Cardiac muscle cell (in vitro differentiated cells and primary cell): Measurements from ENCODE around the gene TMEM222. TPM values are rescaled to one million over a fixed set of nuclear protein-coding genes. Genes with fewer than 3 reads are reported as not detected.

Experiments
- DNase-seq, 2 donors: peaks; one replicate each; pipeline versions ENCODE4 v3.0.0 to v3.0.0-alpha.2; 2010 to 2017; ENCODE audit warnings: low read depth in 1 of 2, low spot score in 1 of 2
- H3K27ac ChIP-seq: fragments of 200-600 bp; sonication (generic); 2 replicates; pipeline ENCODE4 v1.5.1; 2016
- H3K27me3 ChIP-seq: fragments of 200-600 bp; sonication (generic); 2 replicates; pipeline ENCODE4 v1.6.0; 2016; ENCODE audit warnings: control low read depth
- H3K36me3 ChIP-seq: fragments of 200-600 bp; sonication (generic); 2 replicates; pipeline ENCODE4 v1.5.1; 2016; ENCODE audit warnings: control low read depth
- H3K4me1 ChIP-seq: fragments of 200-600 bp; sonication (generic); 2 replicates; pipeline ENCODE4 v1.8.1; 2017; ENCODE audit warnings: low read depth, mild to moderate bottlenecking, mixed run types
- H3K4me3 ChIP-seq: fragments of 200-600 bp; sonication (generic); 2 replicates; pipeline ENCODE4 v1.5.1; 2016; ENCODE audit warnings: mild to moderate bottlenecking
- H3K9me3 ChIP-seq: fragments of 200-600 bp; sonication (generic); 2 replicates; pipeline ENCODE4 v1.5.1; 2017; ENCODE audit warnings: low read depth, mild to moderate bottlenecking, control low read depth
- polyA plus RNA-seq: library from polyadenylated mRNA; unstranded; fragments of >200 nt; fragmentation: Nextera tagmentation; extraction: Ambion mirVana; gene quantifications from 2 replicates; pipeline ENCODE4 v1.2.1, GENCODE V29; 2016
- total RNA-seq: library from RNA; depleted of rRNA; stranded (reverse); fragments of >200 nt; gene quantifications from 2 replicates; pipeline ENCODE4 v1.2.3, GENCODE V29; 2016
- TF ChIP-seq, protein P1 (sequence below): IDR thresholded peaks from 2 replicates; pipeline ENCODE4 v1.5.1; 2012; ENCODE audit warnings: low read depth, mild to moderate bottlenecking, low read length

TMEM222 gene
- total and polyA plus RNA-seq, 2 experiments from 2014 or later, result 39.6 to 55.2 TPM

DNA sequence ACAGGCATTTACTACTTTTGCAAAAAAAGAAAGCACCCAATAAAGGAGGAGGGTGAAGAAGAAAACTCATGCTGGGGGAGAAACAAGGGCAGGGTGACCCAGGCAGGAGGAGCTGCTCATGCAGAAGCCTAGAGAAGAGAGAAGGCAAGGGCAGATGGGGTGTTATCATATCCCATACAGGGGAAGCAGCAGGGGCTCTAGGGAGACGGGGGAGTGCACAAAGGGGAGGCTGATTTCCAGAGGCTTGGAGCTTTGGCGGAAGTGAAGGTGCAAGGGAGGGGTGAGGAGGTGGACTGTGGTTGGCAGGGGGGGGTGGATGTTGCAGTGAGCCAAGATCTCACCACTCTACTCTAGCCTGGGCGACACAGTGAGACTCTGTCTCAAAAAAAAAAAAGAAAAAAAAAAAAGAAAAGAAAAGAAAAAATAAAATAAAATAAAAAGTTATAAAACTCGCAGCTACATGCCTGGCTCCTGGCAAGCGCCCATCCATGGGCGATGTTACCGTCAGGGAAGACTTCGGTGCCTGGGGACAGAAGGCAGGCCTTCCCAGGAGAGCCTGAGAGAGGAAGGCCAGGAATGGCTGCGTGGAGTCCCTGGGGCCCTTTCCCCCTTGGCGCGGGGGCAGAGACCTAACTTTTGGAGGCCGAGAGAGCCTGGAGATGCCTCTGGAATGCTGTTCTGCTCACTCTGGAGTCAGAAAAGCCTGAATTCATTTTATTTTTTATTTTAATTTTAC lies 56.0 kb downstream of the TMEM222 start:
- peaks cover 6% of the 10 kb centered on the region for H3K27me3 ChIP-seq
- no peaks in the 10 kb centered on the region for H3K9me3 ChIP-seq
- no peak for DNase-seq

DNA sequence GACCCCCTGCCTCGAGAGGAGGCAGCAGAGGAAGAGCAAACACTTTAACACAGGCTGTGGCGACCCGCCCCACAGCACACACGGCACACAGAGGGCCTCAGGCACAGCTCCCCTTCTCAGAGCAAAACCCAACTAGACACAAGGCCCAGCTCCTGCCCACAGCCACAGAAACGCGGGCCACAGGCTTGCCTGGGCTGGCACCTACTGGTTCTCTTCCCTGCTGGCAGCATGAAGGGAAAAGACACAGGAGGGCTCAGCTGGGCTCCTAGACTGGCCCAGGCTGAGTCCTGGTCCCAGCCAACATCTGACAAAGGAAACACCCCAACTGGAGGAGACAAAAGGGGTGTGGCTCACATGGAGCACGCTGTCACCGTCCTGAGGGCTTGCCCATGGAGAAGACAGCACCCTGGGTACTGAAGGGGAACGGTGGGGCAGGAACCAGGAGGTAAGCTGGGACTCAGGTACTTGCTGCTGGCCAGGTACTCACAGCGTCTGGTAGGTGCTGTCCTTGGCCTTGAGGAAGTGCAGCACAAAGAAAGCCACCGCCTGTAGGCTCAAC lies 57.7 kb downstream of the TMEM222 start:
- H3K9me3 ChIP-seq, result no peaks in the 10 kb centered on the region
- no peaks in the 10 kb centered on the region for H3K36me3 ChIP-seq
- no peak overlapping the region for H3K27ac ChIP-seq
- DNase-seq, result no peak
- H3K4me3 ChIP-seq, result no peak overlapping the region
- H3K27me3 ChIP-seq, result peaks cover 15% of the 10 kb centered on the region
- H3K4me1 ChIP-seq, result no peaks in the 10 kb centered on the region
- TF ChIP-seq, protein P1, sequence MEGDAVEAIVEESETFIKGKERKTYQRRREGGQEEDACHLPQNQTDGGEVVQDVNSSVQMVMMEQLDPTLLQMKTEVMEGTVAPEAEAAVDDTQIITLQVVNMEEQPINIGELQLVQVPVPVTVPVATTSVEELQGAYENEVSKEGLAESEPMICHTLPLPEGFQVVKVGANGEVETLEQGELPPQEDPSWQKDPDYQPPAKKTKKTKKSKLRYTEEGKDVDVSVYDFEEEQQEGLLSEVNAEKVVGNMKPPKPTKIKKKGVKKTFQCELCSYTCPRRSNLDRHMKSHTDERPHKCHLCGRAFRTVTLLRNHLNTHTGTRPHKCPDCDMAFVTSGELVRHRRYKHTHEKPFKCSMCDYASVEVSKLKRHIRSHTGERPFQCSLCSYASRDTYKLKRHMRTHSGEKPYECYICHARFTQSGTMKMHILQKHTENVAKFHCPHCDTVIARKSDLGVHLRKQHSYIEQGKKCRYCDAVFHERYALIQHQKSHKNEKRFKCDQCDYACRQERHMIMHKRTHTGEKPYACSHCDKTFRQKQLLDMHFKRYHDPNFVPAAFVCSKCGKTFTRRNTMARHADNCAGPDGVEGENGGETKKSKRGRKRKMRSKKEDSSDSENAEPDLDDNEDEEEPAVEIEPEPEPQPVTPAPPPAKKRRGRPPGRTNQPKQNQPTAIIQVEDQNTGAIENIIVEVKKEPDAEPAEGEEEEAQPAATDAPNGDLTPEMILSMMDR, result no peak

More for the DNA sequence above, 56.0 kb downstream of the TMEM222 start:
- H3K27ac ChIP-seq, result no peak overlapping the region
- no peaks in the 10 kb centered on the region for H3K4me1 ChIP-seq
- H3K36me3 ChIP-seq, result no peaks in the 10 kb centered on the region
- TF ChIP-seq, protein P1, result no peak
- H3K4me3 ChIP-seq, result no peak overlapping the region

DNA sequence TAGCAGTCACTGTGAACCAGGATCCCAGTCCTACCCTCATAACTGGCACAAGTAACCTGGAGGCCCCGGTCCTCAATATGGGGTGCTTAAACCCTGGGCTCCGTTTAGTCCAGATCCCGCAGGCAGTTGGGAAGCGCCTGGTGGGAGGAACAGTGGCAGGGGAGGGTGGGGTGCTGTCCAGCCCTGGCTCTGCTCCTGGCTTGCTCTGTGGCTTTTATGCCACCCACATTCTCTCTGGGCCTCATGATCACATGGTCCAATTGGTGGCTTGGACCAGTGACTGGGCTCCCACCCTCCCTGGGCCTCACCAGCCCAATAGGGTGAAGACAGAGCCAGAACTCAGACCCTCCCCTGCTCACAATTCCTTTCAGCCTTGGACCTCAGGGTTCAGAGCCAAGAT lies 58.3 kb downstream of the TMEM222 start:
- no peaks in the 10 kb centered on the region for H3K9me3 ChIP-seq
- H3K4me3 ChIP-seq, result no peak overlapping the region
- no peaks in the 10 kb centered on the region for H3K36me3 ChIP-seq
- TF ChIP-seq, protein P1, result no peak
- no peak for DNase-seq
- H3K27ac ChIP-seq, result no peak overlapping the region
- no peaks in the 10 kb centered on the region for H3K4me1 ChIP-seq
- H3K27me3 ChIP-seq, result peaks cover 15% of the 10 kb centered on the region

DNA sequence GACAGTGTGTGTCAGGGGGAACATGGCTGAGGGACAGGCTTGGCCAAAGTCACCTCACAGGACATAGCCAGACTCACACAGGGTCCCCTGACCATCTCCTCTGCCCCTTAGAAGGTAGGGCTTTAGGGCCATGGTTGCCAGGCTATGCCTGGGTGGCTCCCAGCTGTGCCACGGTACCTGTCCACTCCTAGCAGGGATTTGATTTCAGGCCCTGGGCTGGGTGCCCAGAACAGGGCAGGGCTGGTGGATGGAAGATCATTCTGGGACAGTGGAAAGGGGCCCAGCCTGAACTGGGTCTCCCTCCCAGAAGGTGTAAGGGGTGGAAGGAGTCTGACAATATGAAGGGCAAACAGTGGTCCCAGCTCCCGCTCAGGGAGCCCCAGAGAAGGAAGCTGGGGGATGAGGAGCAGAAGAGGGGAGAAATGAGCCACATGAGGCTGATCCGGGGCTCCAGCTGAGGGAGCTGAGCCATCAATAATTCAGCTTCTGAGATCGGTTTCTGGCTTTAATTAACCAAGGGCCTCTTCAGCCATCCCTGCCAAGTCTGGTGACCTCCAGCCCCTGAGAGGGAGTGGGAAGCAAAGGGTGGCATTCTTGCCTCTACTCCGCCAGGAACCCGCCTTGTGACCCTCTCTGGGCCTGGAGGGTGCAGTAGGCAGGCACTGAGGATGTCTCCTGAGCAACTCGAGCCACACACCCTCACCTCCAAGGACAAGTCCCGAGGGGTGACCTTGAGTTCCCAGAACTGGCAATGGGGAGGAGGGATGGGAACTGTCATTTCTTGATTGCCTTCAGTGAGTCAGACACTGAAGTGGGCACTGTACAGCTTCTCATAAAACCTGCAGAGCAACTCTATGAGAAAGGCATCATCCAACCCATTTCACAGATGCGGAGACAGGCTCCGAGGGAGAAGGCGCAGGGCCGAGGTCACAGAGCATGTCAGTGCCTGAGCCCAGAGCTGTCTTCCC lies 59.1 kb downstream of the TMEM222 start:
- no peaks in the 10 kb centered on the region for H3K9me3 ChIP-seq
- no peaks in the 10 kb centered on the region for H3K4me1 ChIP-seq
- H3K27me3 ChIP-seq, result peaks cover 15% of the 10 kb centered on the region
- no peak overlapping the region for H3K27ac ChIP-seq
- H3K36me3 ChIP-seq, result no peaks in the 10 kb centered on the region
- no peak for DNase-seq
- no peak overlapping the region for H3K4me3 ChIP-seq
- TF ChIP-seq, protein P1, result no peak

GRCh38 chr1:27381969-27382762 lies 60.2 kb downstream of the TMEM222 start:
- H3K36me3 ChIP-seq, result no peaks in the 10 kb centered on the region
- H3K9me3 ChIP-seq, result no peaks in the 10 kb centered on the region
- no peak for DNase-seq
- H3K27me3 ChIP-seq, result peaks cover 15% of the 10 kb centered on the region
- no peaks in the 10 kb centered on the region for H3K4me1 ChIP-seq
- TF ChIP-seq, protein P1, result no peak
- H3K27ac ChIP-seq, result no peak overlapping the region
- H3K4me3 ChIP-seq, result no peak overlapping the region
